ENCODE results near the gene ZCCHC17.
"Not testable (repeated sequence)": the region's sequence is repeated elsewhere in the genome, so short reads cannot be mapped to it uniquely, and the experiment has no call there.

ZCCHC17 gene, protein sequence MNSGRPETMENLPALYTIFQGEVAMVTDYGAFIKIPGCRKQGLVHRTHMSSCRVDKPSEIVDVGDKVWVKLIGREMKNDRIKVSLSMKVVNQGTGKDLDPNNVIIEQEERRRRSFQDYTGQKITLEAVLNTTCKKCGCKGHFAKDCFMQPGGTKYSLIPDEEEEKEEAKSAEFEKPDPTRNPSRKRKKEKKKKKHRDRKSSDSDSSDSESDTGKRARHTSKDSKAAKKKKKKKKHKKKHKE

DNA sequence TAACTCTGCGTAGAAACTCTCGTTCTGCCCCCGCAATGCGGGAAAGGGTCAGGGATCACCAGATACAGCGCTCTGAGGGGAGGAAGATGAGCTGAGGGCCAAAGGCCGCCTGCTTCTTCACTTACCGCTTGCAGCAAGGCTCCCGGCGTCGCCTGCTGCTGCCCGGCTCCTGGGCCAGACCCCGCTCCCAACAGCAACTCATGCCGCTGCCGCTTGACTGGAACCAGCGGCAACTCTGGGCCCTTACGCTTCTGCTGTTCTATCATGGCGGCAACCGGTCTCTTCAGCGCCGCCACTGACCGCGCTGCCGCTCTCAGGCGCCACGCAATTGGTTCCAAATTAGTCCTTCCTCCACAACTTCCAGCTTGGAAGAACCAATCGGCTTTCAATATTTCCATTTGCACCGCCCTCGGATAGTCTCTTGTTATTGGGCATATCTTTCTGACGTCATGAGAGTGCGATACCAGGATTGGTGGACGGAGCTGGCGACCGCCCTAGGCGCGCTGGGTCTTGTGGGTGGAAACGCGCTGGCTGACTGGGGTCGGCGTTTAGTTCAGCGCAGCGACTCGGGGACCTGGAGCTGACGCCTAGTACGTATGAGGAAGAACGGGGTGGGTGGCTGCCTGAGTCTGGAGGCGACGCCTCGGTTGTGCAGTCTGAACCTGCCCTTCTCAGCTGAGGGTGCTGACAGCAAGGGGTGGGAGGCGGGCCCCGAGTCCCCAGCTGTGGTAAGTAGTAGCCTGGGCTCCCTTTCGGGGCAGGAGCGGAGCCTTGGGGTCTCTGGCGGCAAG, at the start of gene ZCCHC17, which contains the start of gene SNRNP40:
TSS of gene ZCCHC17 (plus strand) at position 547 of the 791 bp plus-strand sequence. CDS start 13,067 bp downstream, outside the sequence.
TSS of gene SNRNP40 (minus strand) at position 303 of the 791 bp plus-strand sequence. CDS start at position 266, 37 bp downstream.
- DNase-seq (ENCODE audit: low read depth) = peak; percentile 100

GRCh38 chr1:31248276-31248675, 48.6 kb upstream of the ZCCHC17 start:
- peak; percentile 34 for DNase-seq (ENCODE audit: low read depth)

DNA sequence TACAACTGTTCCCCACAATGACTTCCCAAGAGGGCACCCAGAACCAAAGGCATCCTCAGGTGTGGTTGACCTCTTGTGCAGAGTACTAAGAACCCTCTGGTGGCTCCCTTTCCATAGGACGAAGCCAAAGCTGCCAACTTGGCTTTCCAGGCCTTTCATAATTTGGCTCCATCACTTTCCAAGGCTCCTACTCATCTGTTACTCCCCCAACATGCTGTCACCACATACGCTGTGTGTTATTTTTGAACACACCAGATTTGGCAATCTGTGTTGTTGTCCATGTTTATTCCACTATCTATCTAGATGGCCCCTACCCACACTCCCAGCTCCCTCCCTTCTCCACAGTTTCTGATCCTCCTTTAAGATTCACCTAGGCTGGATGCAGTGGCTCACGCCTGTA, 47.0 kb upstream of the ZCCHC17 start:
- no peak for DNase-seq (ENCODE audit: low read depth)

GRCh38 chr1:31257213-31257612, 39.6 kb upstream of the ZCCHC17 start:
- DNase-seq (ENCODE audit: low read depth) = no peak

DNA sequence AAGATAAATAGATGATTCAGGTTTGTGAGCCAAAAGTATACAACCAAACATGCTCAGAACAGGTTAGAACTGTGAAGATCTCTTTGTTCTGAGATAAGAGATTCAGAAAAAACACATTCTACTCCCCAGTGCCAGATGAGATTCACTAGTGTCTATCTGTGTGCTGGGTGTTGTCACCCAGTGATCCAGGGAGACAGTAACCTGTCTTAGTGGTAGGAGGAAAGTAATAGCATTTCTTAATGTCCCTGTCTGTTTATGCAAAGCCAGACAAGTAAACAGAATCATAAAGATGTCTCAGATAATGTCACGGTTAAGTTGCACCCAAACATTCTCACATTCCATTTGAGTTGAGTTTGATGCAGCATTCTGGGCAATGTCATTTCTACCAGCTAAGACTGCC, 38.3 kb upstream of the ZCCHC17 start:
- DNase-seq (ENCODE audit: low read depth) = no peak

GRCh38 chr1:31259746-31260145, 37.1 kb upstream of the ZCCHC17 start:
- no peak for DNase-seq (ENCODE audit: low read depth)

GRCh38 chr1:31261916-31262315, 34.9 kb upstream of the ZCCHC17 start:
- no peak for DNase-seq (ENCODE audit: low read depth)

DNA sequence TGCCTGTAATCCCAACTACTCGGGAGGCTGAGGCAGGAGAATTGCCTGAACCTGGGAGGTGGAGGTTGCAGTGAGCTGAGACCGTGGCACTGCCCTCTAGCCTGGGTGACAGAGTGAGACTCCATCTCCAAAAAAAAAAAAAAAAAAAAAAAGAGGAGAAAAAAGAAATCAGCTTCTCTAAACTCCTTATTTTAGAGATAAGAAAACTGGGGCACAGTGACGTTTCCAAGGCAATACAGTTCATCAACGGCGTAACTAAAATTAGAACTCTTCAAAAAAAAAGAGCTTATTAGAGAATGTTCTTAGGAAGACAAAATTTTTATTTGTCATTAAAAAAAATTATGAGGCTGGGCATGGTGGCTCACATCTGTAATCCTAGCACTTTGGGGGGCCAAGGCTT, 34.4 kb upstream of the ZCCHC17 start:
- DNase-seq (ENCODE audit: low read depth) = not testable (repeated sequence)

DNA sequence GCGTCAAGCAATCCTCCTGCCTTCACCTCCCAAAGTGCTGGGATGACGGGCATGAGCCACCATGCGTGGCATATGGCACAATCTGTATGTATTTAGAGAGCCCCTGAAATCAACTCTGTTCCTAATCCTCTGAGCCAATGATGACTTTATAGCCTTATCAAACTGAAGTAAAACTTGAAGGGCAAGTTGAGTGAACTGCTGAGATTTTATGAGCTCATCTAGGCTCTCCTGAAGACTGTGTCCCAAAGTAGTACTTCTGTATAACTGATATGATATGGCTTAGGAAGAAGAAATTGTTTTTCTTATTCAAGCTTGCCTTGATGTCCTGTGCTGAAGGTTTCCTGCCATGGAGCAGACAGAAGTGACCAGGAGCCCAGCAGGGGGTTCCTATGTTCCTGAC, 33.4 kb upstream of the ZCCHC17 start:
- no peak for DNase-seq (ENCODE audit: low read depth)

DNA sequence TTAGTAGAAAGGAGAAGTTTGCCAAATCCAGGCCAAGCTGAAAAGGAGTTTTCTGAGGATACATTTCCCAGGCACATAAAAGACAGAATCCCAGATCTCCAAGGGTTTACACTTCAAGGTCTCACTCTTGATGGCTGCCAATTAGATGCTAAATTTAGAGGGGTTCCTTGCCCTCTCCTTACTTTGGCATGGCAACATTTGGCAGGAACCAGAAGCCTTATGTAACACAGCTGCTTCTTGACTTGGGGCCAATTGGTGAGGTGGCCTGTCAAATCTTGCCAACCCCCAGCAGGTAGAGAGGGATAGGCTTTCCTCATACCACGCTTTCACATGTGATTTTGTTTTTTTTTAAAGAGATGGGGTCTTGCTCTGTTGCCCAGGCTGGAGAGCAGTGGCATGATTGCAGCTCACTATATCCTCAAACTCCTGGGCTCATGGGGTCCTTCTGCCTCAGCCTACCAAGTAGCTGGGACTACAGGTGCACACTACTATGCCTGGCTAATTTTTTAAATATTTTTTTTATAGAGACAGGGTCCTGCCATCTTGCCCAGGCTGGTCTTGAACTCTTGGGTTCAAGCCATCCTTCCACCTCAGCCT, 31.9 kb upstream of the ZCCHC17 start:
- no peak for DNase-seq (ENCODE audit: low read depth)

- no peak for DNase-seq (ENCODE audit: low read depth)
These were observed 30.3 kb upstream of the ZCCHC17 start for GRCh38 chr1:31266547-31266946.

- DNase-seq (ENCODE audit: low read depth) = no peak
These were observed 24.5 kb upstream of the ZCCHC17 start for GRCh38 chr1:31272369-31272768.

DNA sequence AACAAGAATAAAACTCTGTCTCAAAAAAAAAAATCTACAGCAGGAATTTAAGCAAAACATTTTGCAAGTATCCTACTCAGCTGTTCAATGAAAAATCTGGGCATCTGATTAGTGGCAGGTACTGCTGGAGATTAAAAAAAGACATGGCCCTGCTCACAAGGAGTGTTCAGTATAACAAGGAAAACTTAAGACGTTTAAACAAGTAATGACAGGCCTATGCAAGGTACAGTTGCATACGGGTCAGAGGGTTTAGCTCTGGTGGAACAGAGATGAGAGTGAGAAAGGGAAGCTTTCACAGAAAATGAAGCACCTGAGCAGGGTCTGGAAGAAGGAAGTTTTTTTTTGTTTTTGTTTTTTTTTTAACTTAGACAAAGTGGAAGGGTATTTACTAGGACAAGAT, 23.2 kb upstream of the ZCCHC17 start:
- no peak for DNase-seq (ENCODE audit: low read depth)

DNA sequence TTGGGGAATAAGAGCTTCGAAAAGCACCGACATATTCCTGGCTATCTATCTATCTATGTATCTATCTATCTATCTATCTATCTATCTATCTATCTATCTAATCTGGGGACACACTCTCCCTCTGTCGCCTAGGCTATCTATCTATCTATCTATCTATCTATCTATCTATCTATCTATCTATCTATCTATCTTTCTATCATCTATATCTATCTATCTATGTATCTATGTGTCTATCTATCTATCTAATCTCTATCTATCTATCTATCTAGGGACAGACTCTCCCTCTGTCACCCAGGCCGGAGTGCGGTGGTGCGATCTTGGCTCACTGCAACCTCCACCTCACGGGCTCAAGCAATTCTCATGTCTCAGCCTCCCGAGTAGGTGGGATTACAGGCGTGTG, 14.4 kb upstream of the ZCCHC17 start:
- not testable (repeated sequence) for DNase-seq (ENCODE audit: low read depth)

GRCh38 chr1:31287791-31288190, 9.0 kb upstream of the ZCCHC17 start:
- DNase-seq (ENCODE audit: low read depth) = not testable (repeated sequence)

DNA sequence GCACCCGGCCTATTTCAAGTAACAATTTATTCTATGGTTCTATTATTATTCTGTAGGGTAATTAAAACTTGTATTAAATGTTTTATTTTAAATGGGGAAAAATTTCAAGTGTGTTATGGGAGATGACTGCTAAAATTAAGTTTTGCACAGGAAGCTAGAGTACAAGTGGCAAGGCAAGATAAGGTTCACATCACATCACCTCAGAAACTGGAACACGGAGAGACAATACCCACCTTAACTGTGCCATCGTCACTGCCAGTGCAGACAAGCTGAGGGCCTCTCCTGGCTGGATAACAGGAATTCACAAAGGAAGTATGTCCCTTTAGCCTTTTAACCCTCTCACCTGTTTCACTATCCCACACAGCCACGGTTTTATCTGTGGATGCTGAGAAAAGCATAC, 7.8 kb upstream of the ZCCHC17 start:
- DNase-seq (ENCODE audit: low read depth) = no peak

GRCh38 chr1:31295874-31296485, 852 bp upstream of the ZCCHC17 start:
- DNase-seq (ENCODE audit: low read depth) = peak; percentile 4

GRCh38 chr1:31297277-31298247, 730 bp downstream of the ZCCHC17 start:
- peak; percentile 56 for DNase-seq (ENCODE audit: low read depth)

- DNase-seq (ENCODE audit: low read depth) = peak; percentile 44
These were observed 2.5 kb downstream of the ZCCHC17 start for GRCh38 chr1:31299365-31299764.

DNA sequence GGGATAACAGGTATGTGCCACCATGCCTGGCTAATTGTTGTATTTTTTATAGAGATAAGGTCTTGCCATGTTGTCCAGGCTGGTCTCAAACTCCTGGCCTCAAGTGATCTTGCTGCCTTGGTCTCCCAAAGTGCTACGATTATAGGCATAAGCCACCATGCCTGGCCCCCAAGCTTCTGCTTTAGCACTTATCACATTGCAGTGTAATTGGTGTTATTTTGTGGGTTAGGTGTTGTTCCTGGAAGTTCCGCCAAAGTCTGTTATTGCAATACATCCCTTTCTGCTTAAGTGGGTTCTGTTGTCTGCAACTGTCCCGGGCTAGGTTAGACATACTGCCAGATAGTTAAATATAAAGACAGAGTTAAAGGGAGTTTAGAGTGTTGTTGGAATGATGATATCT, 3.4 kb downstream of the ZCCHC17 start:
- DNase-seq (ENCODE audit: low read depth) = no peak

- no peak for DNase-seq (ENCODE audit: low read depth)
These were observed 6.0 kb downstream of the ZCCHC17 start for GRCh38 chr1:31302709-31303441.

All from ELR (cell line).